IMR-90 (cell line): ENCODE measurements around the gene MT1X. TPM values are rescaled to one million over a fixed set of nuclear protein-coding genes. Genes with fewer than 3 reads are reported as not detected.
"Not testable (repeated sequence)": the region's sequence is repeated elsewhere in the genome, so short reads cannot be mapped to it uniquely, and the experiment has no call there.

Source experiments
- ATAC-seq: fragments of 200-7000 bp; cut with Tn5 transposase; 2 replicates; pipeline ENCODE4 v1.9.1; 2020; ENCODE audit warnings: low read depth, mild to moderate bottlenecking, moderate library complexity
- BruUV-seq: library from RNA; stranded (reverse); fragments of 400-500 nt; replicated peaks from 2 replicates; lab custom pipeline; 2021; lab: Mats Ljungman, UMichigan
- CTCF ChIA-PET: fragments of 300-600 bp; formaldehyde crosslinking; extraction: SDS; loops from one replicate; lab custom pipeline; 2021; ENCODE audit warnings: antibody characterized with exemption; lab: Yijun Ruan, JAX
- POLR2A ChIA-PET: fragments of 300-600 bp; sonication (Branson Sonifier 250); formaldehyde crosslinking; loops from one replicate; lab custom pipeline; 2022; ENCODE audit warnings: antibody characterized with exemption; ENCODE audit not compliant: unreplicated experiment; lab: Charles Lee
- DNase-seq: peaks from one replicate; pipeline ENCODE4 v3.0.0; 2013
- H2AFZ ChIP-seq: replicated peaks from 2 replicates; pipeline ENCODE3; 2013; ENCODE audit warnings: low read length, mild to moderate bottlenecking; ENCODE audit not compliant: poor library complexity
- H2AK5ac ChIP-seq: 2 replicates; pipeline ENCODE4 v1.6.1; 2013; ENCODE audit warnings: low read depth, low read length, inconsistent platforms
- H2AK9ac ChIP-seq: replicated peaks from 2 replicates; pipeline ENCODE3; 2013; ENCODE audit warnings: mild to moderate bottlenecking, low read depth, low read length, moderate library complexity; ENCODE audit not compliant: poor library complexity
- H2BK120ac ChIP-seq: 2 replicates; pipeline ENCODE4 v1.6.1; 2013; ENCODE audit warnings: low read depth, low read length, inconsistent platforms
- H2BK15ac ChIP-seq: 3 replicates; pipeline ENCODE4 v1.6.1; 2013; ENCODE audit warnings: low read depth, low read length, inconsistent platforms
- H2BK20ac ChIP-seq: 2 replicates; pipeline ENCODE4 v1.6.1; 2013; ENCODE audit warnings: low read depth, mild to moderate bottlenecking, inconsistent platforms, low read length, moderate library complexity
- H2BK5ac ChIP-seq: 2 replicates; pipeline ENCODE4 v1.6.1; 2013; ENCODE audit warnings: mild to moderate bottlenecking, low read depth, low read length, inconsistent platforms; ENCODE audit not compliant: poor library complexity, severe bottlenecking
- H3K14ac ChIP-seq: replicated peaks from 2 replicates; pipeline ENCODE4 v1.6.1; 2013; ENCODE audit warnings: low read depth, low read length, inconsistent platforms
- H3K18ac ChIP-seq: 2 replicates; pipeline ENCODE4 v1.6.1; 2013; ENCODE audit warnings: low read depth, low read length, control low read depth
- H3K23ac ChIP-seq: 2 replicates; pipeline ENCODE4 v1.6.1; 2013; ENCODE audit warnings: low read depth, low read length, inconsistent platforms
- H3K27ac ChIP-seq: 2 replicates; pipeline ENCODE4 v1.5.1; 2013; ENCODE audit warnings: mild to moderate bottlenecking, control low read depth, low read length; ENCODE audit not compliant: insufficient read depth
- H3K27me3 ChIP-seq: 2 replicates; pipeline ENCODE4 v1.6.1; 2013; ENCODE audit warnings: low read length; ENCODE audit not compliant: control insufficient read depth, insufficient read depth
- H3K36me3 ChIP-seq: 2 replicates; pipeline ENCODE4 v1.6.1; 2013; ENCODE audit warnings: low read length, mixed read lengths; ENCODE audit not compliant: control insufficient read depth, insufficient read depth
- H3K4ac ChIP-seq: 2 replicates; pipeline ENCODE4 v1.6.1; 2013; ENCODE audit warnings: low read depth, low read length, inconsistent platforms
- H3K4me1 ChIP-seq: 2 replicates; pipeline ENCODE4 v1.6.1; 2013; ENCODE audit warnings: low read length, mixed read lengths; ENCODE audit not compliant: control insufficient read depth, insufficient read depth
- H3K4me2 ChIP-seq: 2 replicates; pipeline ENCODE4 v1.6.1; 2013; ENCODE audit warnings: low read depth, mild to moderate bottlenecking, control low read depth, low read length, moderate library complexity
- H3K4me3 ChIP-seq: 2 replicates; pipeline ENCODE4 v1.5.1; 2013; ENCODE audit warnings: low read depth, mild to moderate bottlenecking, control low read depth, low read length, moderate library complexity; ENCODE audit not compliant: insufficient read depth
- H3K56ac ChIP-seq: 2 replicates; pipeline ENCODE4 v1.6.1; 2013; ENCODE audit warnings: low read length, inconsistent platforms; ENCODE audit not compliant: insufficient read depth; ENCODE audit errors: extremely low read depth
- H3K79me1 ChIP-seq, 2 experiments: 2 replicates each; pipeline ENCODE4 v1.6.1; 2013; ENCODE audit warnings: low read length in 2 of 2, inconsistent platforms in 1 of 2, low read depth in 1 of 2
- H3K9ac ChIP-seq: 2 replicates; pipeline ENCODE4 v1.6.1; 2013; ENCODE audit warnings: low read depth, low read length, control low read depth
- H3K9me1 ChIP-seq: 2 replicates; pipeline ENCODE4 v1.6.1; 2013; ENCODE audit warnings: low read length, inconsistent platforms; ENCODE audit not compliant: insufficient read depth
- H3K9me3 ChIP-seq: 2 replicates; pipeline ENCODE4 v1.6.1; 2013; ENCODE audit warnings: low read length; ENCODE audit not compliant: control insufficient read depth, insufficient read depth
- H4K20me1 ChIP-seq: 2 replicates; pipeline ENCODE4 v1.6.1; 2013; ENCODE audit warnings: low read length, inconsistent platforms; ENCODE audit not compliant: insufficient read depth
- H4K5ac ChIP-seq: 2 replicates; pipeline ENCODE4 v1.6.1; 2013; ENCODE audit warnings: mild to moderate bottlenecking, low read depth, low read length, control low read depth
- H4K8ac ChIP-seq, 2 experiments: 2 replicates each; pipeline ENCODE4 v1.6.1; 2013; ENCODE audit warnings: low read depth in 2 of 2, low read length in 2 of 2, control low read depth in 1 of 2, inconsistent platforms in 1 of 2
- H4K91ac ChIP-seq: 2 replicates; pipeline ENCODE4 v1.6.1; 2013; ENCODE audit warnings: low read depth, low read length, inconsistent platforms; ENCODE audit not compliant: insufficient read depth
- CEBPB ChIP-seq: IDR thresholded peaks from 2 replicates; pipeline ENCODE4 v1.6.1; 2012; ENCODE audit warnings: low read depth, low read length, improper control_type of control experiment
- WGBS, 2 experiments: methylation state at CpG; one replicate each; pipeline versions ENCODE4 v1.1.5 to v1.1.7; 2013; ENCODE audit warnings: missing lambda C conversion rate in 2 of 2; ENCODE audit not compliant: insufficient read length in 1 of 2; ENCODE audit errors: extremely low coverage in 2 of 2; 5-methylcytosine and 5-hydroxymethylcytosine counted together
- dilution Hi-C: fragments of 300-500 bp; cut with HindIII; formaldehyde crosslinking; loops from one replicate; pipeline ENCODE4 v1.14.3; 2018; ENCODE audit warnings: low sequenced_read_pairs; ENCODE audit not compliant: unreplicated experiment
- in situ Hi-C: fragments of 300-500 bp; cut with MboI; formaldehyde crosslinking; loops from 3 replicates; pipeline ENCODE4 v1.14.3; 2019; ENCODE audit warnings: low sequenced_read_pairs, inconsistent platforms, mixed read lengths
- intact Hi-C: fragments of 100-400 bp; cut with micrococcal nuclease; formaldehyde crosslinking; loops from 2 replicates; pipeline ENCODE4 v1.10.0; 2022
- polyA plus RNA-seq, 3 experiments: library from polyadenylated mRNA; depleted of rRNA; stranded (reverse); fragments of >200 nt; gene quantifications; 2 replicates each; pipeline ENCODE4 v1.2.3, GENCODE V29; 2012; ENCODE audit warnings: low replicate concordance in 1 of 3
- total RNA-seq: library from RNA; depleted of rRNA; stranded (reverse); fragments of >200 nt; gene quantifications from 2 replicates; pipeline ENCODE4 v1.2.3, GENCODE V29; 2012

Gene MT1X
- total and polyA plus RNA-seq, 2 of the 4 experiments (the other 2 are of a cell fraction) = 5.6 to 170 TPM

GRCh38 chr16:56671691-56672090, 10.6 kb upstream of the MT1X start:
- Histone ChIP-seq H2AK5ac (0 out of 2 replicates have a peak overlapping the region, but pooled peaks have one; percentile 31), H3K4me1 (peaks cover 13% of the 10 kb centered on the region), H3K27me3 (peaks cover 51% of the 10 kb centered on the region)
- intact Hi-C loops, H3K56ac ChIP-seq, POLR2A ChIA-PET, H4K91ac ChIP-seq, in situ Hi-C loops, H2BK5ac ChIP-seq, H3K27ac ChIP-seq, H3K14ac ChIP-seq, H4K20me1 ChIP-seq, H3K9me1 ChIP-seq, H4K5ac ChIP-seq, H4K8ac ChIP-seq, H3K4ac ChIP-seq, H3K23ac ChIP-seq, H3K4me3 ChIP-seq, H2AK9ac ChIP-seq, H2BK15ac ChIP-seq, H3K4me2 ChIP-seq, H3K18ac ChIP-seq, H2BK120ac ChIP-seq, BruUV-seq, H2BK20ac ChIP-seq, H3K9ac ChIP-seq, dilution Hi-C loops, H3K9me3 ChIP-seq, H2AFZ ChIP-seq, H3K79me1 ChIP-seq, H3K36me3 ChIP-seq, ATAC-seq: not testable (repeated sequence)
- CTCF ChIA-PET = interaction anchor here (1.1 to 2.7 kb wide), 2 partner anchors 11 to 118 kb away, joined by 3 to 8 read pairs; partner anchors contain the start of gene MT1X
- DNase-seq = peak; percentile 44
- WGBS, 2 experiments = no CpG with 5 or more reads among the region's 2 CpGs
- TF ChIP-seq CEBPB = peak; percentile 16; the same call in 1 of the 2 replicates

GRCh38 chr16:56672171-56672570, 10.1 kb upstream of the MT1X start:
- CTCF ChIA-PET = interaction anchor here (1.1 to 2.7 kb wide), 2 partner anchors 10 to 117 kb away, joined by 3 to 8 read pairs; partner anchors contain the start of gene MT1X
- H3K9ac ChIP-seq, H3K9me3 ChIP-seq, H2AK9ac ChIP-seq, H4K5ac ChIP-seq, H2BK120ac ChIP-seq, H3K36me3 ChIP-seq, H4K8ac ChIP-seq, H2AK5ac ChIP-seq, H3K4me2 ChIP-seq, H3K9me1 ChIP-seq, H4K91ac ChIP-seq, H3K23ac ChIP-seq, DNase-seq, H4K20me1 ChIP-seq, H3K4me3 ChIP-seq, H3K14ac ChIP-seq, H2BK15ac ChIP-seq, BruUV-seq, dilution Hi-C loops, H3K56ac ChIP-seq, intact Hi-C loops, H3K18ac ChIP-seq, POLR2A ChIA-PET, in situ Hi-C loops, H2BK20ac ChIP-seq, H2AFZ ChIP-seq, H3K79me1 ChIP-seq, ATAC-seq, H3K27ac ChIP-seq: not testable (repeated sequence)
- Histone ChIP-seq H3K4ac (0 out of 2 replicates have a peak overlapping the region, but pooled peaks have one; percentile 9), H2BK5ac (peak overlapping the region; percentile 10), H3K27me3 (peaks cover 51% of the 10 kb centered on the region), H3K4me1 (peaks cover 13% of the 10 kb centered on the region)
- no CpG with 5 or more reads among the region's 3 CpGs for WGBS, 2 experiments
